ENCODE results near the gene PCED1B.
"Not testable (repeated sequence)": the region's sequence is repeated elsewhere in the genome, so short reads cannot be mapped to it uniquely, and the experiment has no call there.

The PCED1B gene

DNA sequence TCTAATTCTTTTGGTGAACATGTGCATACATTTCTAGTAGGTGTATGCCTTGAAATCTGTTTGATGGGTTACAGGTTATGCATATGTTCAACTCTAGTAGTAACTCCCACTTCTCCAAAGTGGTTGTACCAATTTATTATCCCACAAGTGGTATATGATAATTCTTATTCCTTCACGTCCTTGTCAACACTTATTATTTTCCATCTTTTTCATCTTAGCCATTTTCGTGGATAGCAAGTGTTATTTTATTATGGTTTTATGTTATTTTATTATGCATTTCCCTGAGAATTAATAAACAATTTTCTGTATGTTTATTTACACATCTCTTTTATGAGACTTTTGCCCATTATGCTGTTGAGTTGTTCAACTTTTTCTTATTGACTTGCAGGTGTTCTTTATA, 11.6 kb downstream of the PCED1B start:
- no peak for DNase-seq (ENCODE audit: low read depth)

DNA sequence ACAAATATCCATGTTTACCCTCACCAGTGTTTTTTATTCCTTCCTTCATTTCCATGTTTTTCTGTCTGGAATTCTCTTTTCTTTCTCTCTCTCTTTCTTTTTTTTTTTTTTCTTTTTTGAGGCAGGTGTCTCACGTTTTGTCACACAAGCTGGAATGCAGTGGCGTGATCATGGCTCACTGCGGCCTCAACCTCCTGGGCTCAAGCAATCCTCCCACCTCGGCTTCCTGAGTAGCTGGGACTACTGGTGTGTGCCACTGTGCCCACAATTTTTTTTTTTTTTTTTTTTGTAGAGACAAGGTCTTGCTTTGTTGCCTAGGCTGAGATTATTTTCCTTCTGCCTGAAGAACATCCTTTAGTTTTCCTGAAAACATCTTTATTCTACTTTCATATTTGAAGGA, 15.4 kb downstream of the PCED1B start:
- DNase-seq (ENCODE audit: low read depth), result no peak

DNA sequence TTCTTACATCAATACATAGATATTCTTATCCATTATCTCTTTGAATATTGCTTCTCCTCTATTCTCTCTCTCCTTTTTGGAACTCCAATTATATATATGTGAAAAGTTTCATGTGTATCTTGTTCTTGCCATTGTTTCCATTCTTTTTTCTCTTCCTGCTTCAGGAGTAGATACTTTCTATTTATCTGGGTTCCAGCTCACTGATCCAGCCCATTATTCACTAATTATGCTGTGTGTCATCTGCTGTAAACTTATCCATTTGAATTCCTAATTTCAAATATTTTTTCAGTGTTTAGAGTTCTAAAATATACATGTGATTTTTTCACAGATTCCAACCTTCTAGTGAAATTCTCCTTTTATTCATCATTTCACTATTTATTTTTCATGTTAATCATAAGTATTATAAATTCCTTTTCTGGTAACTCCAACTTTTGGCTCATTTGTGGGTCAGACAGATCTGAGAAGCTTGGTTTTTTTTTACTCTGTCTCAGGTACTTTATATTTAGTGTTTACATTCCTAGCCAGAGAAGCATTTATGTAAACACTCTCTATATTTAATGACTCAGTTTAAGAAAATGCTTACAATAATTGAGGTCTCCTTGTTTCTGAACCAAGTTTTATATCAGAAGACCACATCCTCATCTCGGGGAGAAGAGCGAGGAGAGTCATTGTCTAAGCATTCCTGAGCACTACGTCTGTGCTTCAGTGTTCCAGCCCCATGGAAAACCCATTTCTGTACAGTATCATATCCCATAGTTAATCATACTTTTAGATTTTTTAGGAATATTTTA, 16.2 kb downstream of the PCED1B start:
- no peak for DNase-seq (ENCODE audit: low read depth)

DNA sequence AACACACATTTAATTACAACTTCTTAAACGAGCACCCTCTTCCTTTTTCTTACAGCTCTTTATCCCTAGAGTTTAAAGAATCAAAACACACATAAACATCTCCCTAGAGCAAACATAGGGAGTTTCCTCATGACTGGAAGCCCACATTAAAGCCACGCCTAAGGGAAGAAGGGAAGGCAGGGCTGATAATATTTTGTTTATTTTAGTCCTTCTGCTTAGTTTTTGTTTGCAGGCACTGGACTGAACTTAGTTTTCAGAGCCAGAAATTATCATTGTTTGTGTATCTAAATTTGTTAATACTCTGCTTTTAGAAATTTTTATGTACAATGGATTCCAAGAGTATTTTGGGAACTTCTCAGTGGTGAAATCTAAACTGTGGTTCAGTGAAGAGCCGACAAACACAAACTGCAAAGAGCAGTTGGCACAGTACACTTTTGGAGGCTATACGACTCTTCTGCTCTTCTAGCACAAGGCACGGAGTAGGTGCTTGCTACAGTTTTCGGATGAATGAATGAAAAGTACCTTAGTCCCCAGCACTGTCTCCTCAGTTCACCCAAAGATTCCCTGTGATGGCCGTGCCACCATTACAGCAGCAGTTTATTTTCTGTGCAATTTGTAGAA, 18.0 kb downstream of the PCED1B start:
- DNase-seq (ENCODE audit: low read depth), result no peak

DNA sequence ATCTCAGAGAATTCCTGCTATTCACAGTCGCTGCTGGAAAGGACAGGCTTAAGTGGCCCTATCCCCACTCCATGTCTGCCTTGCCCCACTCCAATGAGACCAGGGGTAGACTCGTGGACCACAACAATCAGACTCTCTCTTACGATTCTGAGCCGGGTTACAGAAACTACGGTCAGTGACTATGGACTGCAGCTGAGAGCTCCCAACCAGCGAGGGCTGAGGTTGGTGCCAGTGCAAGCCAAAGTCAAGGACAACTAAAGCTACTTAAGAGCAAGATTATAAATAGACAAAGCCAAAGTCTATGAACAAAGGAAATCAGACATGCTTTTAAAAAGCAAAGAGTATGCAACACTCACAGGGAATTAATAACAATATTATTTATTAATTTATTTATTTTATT, 18.7 kb downstream of the PCED1B start:
- DNase-seq (ENCODE audit: low read depth), result no peak

DNA sequence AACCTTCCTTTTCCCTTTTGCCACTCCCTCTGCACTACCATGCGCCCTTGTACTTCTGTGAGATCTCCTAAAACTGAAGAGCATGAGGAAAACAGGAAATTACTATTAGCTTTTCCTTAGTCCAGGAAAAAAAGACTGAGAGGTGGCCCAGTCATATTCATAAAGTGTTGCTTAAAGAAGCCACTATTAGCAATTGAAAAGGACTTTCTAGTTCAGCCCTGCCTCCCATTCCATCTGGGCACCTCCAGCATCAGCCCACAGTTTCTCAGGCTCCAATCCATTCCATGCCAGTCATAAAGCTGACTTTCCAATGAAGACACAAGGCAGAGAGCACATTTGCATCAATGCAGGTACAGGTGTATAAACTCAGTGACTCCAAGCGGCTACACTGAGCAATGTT, 20.2 kb downstream of the PCED1B start:
- no peak for DNase-seq (ENCODE audit: low read depth)

DNA sequence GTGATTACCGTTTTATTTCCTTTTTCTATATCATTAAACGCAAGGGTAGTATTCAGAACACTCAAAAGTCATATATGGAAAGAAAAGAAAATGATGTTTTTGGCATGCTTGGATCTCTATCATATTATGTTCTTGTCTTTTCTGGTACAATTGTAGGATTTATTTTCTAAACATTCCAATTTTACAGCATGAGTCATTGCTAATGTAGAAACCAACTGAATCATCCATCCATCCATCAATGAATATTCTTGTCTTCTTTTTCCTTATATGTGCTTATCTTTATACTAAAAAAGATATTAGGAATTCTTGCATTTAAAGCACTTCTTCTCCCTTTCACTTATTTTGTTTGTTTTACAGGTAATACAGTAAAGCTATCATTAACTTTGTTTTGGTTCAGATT, 20.7 kb downstream of the PCED1B start:
- DNase-seq (ENCODE audit: low read depth), result no peak

DNA sequence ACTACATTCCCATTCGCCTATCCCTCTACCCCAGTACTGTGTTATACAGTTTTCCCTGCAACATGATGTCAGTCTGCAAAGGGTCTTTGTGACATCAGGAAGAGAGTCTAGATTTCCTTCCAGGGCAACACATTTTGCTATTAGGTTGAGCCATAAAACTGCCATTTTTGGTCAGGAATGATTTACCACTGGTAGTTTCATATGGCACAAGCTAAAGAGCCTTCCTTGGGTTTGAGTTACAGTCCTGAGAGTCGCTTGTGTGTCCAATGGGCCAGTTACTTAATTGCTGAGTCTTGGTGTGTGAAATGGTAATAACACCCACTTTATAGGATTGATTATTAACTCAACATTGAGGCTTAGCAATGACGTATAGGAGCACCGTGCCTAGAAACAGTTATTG, 23.0 kb downstream of the PCED1B start:
- no peak for DNase-seq (ENCODE audit: low read depth)

DNA sequence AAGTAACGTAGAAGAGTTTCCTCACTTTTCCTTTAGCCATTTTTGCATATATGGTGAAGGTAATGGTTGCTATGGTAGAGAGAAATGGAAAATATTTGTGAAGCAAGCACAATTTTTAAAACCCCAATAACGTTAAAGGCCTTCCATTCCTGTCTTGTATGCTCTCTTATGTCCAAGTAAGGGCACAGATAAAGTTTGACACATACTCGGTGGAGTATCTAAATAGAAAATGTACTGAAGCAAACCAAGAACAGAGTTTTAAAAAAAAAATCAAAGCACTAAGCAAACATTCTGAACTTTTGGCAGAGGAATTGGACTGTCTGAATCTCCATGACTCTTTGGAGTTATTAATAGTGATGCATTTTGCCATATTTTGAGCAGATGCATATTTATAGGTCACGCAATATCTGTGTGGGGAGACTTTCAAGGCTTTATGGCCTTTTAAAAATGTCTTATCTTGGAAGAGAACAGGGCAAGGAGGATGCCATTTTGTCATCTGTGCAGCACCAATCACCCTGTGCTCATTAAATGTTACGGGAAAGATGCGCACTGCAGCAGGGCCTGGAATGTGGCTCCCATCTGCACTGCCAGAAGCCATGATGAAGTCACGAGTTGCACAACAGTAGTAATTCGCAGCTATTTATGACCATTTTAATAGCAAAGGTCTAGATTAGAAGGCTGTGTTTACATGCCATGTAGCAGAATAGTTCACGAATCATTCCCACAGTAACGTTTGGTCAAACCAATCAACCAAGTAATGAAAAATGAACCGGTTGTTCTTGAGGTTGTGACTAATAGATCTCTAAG, 23.6 kb downstream of the PCED1B start:
- no peak for DNase-seq (ENCODE audit: low read depth)

DNA sequence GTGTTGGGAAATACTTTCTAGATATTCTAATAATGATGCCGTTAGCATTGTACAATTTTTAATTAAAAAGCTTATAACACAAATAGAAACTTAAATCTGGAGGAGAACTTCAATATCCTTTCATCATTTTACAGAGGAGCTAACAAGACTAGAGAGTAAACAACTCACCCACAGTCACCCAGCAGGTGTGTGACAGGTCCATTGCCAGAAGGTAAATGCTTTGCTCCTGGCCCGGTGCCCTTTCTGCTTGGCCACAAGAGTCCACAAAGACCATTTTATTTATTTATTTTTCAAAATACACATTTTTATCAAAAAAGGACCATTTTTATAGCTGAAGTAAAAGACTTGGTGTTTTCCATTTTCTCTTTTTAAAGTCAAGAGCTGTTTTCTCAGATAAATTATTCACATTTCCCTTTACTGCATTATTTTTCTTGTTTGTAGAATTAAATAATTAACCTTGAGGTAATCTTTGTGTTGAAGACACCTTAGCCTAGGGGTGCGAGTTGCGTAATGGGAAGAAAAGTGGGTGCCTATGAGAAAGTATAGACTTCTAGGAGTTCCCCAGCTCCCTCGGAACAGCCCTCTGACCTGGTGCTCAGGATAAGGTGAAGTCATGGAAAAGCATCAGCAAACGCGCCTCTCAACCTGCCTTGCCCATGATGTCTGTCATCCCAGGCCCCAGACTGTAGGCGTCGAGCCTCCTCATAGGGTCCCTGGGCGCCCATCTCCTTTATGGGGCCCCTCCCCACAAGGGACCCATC, 26.7 kb downstream of the PCED1B start:
- DNase-seq (ENCODE audit: low read depth), result no peak

DNA sequence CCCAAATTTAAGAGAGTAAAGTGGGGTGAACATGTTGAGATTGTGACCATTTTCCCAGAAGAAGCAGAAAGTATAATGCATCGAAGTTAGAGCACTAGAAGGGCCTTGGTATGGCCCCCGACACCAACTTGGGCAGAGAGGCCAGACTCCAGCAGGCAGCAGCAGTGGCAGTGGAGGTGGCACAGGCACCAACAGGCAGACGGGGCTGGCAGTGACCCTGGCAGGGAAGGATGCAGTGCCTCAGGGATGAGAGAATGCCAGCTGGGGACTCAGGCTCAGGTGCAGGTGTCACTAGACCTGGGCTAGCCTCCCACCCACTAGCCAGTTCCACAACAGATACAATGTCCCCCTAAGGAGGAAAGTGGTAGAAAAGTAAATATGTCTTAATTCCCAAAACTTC, 28.0 kb downstream of the PCED1B start:
- DNase-seq (ENCODE audit: low read depth), result no peak

DNA sequence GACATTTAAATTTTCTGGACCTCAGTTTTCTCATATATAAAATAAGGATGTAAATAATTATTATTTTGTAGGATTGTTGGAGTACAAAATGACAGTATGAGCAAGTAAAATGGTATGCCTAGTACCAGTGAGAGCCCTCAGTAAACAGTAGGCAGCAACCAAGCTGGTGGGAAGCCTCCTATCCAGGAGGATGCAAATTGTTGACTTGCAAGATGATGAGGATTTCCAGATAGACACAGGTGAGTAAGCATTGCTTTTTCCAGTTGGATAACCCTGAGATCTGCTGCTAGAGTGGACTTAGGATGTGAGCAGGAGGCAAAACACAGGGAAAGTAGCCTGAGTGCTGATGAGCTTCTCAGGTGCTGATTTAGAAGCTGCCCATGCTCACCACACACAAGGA, 28.5 kb downstream of the PCED1B start:
- no peak for DNase-seq (ENCODE audit: low read depth)

DNA sequence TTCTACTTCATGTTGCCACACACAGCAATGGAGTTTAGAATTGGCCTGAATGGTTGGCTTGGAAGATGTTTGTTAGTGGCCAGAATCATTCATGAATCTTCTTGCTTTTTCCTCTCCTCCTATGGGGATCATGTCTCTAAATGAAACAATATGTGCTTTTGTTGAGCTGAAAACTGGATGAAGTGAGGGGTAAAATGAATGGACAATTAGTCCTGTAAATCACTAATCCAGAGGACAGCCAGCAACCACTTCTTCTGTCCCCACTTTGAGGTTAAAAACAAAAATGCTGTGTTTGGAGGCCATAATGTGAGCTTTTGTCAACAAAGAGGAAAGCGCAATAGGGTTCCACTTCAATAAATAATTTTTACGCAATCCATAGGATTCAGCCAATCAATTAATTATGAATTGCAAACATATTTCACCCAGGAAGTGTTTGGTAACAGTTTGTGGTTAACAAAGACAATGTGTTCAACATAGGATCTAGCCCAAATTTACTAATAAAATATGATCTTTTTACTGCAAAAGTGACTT, 30.7 kb downstream of the PCED1B start:
- no peak for DNase-seq (ENCODE audit: low read depth)

DNA sequence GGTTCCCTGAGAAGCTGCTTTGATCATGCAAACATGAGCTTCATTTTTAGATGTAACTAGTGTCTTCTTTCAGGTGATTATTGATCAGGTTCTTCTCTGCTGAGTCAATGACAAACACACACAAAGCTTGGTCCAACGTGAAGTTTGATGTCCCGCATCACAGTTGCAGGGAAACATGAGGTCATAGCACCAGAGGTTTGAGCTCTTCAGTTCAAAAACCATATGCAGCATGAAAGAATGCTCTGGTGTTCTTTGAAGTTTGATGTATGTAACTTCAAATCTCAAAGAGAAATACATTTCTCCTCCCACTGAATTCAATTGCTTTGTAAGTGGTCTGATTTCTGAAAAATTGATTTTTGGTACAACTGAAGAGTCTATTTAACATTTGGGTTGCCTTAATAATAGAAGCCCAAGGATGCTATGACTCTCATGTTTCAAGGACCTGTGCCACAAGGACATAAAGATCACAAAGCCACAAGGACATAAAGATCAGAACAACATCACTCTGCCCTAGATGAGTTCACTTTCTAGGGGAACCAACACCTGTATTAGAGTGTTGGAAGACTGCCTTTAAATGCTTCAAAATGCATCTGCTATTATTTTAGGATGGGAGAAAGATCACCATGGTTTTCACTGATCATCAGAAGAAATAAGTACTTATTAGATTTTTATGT, 31.4 kb downstream of the PCED1B start:
- DNase-seq (ENCODE audit: low read depth), result no peak

DNA sequence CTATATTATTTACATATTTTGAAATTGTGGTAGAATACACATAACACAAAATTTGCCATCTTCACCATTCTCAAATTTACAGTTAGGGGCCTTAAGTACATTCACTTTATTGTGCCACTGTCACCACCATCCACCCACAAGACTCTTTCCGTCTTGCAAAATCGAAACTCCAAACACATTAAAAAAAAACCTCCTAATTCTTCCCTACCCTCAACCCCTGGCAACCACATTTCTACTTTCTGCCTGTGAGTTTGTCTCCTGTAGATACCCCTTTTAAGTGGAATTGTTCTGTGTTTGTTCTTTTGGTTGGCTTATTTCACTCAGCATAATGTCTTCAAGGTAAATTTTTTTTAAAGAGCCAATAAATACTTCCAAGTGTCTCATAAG, 32.0 kb downstream of the PCED1B start:
- DNase-seq (ENCODE audit: low read depth), result no peak

DNA sequence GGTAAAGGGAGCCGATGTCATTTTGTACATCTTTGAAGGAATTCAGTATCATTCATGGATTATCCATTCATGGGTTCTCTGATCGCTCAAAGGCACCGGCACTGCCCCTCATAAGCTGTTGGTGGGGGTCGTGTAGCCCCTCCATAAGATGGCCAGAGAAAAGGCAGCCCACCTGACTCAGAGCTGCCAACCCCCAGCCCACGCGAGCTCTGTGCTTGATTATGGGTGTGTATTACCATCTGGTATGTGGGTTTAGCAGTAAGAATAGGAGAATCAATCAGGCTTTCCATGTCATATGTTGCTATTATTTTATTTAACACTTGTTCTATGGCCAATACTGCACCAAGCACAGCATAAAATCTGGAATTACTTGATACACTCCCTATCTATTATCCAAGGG, 32.4 kb downstream of the PCED1B start:
- DNase-seq (ENCODE audit: low read depth), result no peak

DNA sequence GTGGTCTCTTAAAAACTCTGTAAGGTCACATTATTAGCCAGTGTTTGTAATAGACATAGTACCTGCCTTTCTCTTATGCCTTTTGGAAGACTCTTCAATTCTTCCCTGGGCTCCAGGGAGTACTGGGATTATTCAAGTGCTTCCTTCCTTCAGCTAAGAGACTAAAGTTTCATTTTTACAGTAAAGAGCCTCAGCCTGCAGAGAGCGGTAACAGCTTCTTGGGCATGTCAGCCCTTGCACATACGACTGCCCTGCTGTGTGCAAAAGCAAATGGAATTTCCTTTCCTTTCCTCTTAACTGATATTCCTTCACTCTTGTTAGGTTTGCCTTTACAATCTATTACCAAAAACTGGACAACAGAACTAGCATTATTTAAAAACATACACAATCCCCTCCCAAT, 33.3 kb downstream of the PCED1B start:
- DNase-seq (ENCODE audit: low read depth), result no peak

DNA sequence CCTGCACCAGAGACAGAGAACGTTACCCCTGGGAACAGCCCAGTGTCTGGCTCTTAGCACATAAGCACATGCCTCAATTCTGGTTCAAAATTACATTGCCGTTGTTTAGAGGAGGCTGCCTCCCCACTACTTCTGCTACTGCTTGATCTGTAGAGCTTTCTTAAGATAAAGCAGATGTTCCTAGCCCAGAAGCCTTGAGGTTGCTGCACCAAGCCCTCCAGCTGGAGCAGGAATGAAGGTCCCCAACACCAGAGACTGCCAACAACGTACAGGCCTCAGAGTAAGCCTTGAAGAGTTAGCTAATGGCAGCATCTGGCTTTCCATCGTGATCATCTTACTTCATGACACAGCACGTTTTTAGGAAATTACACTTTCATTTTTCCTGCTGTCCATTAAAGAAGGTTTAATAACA, 35.1 kb downstream of the PCED1B start:
- no peak for DNase-seq (ENCODE audit: low read depth)

DNA sequence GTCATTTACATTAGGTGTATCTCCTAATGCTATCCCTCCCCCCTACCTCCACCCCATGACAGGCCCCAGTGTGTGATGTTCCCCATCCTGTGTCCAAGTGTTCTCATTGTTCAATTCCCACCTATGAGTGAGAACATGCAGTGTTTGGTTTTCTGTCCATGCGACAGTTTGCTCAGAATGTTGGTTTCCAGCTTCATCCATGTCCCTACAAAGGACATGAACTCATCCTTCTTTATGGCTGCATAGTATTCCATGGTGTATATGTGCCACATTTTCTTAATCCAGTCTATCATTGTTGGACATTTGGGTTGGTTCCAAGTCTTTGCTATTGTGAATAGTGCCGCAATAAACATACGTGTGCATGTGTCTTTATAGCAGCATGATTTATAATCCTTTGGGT, 37.9 kb downstream of the PCED1B start:
- not testable (repeated sequence) for DNase-seq (ENCODE audit: low read depth)

DNA sequence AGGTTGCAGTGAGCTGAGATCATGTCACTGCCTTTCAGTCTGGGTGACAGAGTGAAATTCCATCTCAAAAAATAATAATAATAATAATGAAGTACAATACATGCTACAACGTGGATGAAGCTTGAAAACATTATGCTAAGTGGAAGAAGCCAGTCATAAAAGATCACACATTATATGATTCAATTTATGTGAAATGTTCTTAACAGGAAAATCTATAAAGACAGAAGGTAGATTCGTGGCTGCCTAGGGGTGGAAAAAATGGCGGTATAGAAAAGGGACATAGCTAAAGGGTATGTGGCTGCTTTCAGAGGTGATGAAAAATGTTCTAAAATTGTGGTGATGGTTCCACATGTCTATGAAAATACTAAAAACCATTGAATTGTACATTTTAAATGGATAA, 41.3 kb downstream of the PCED1B start:
- DNase-seq (ENCODE audit: low read depth), result no peak

DNA sequence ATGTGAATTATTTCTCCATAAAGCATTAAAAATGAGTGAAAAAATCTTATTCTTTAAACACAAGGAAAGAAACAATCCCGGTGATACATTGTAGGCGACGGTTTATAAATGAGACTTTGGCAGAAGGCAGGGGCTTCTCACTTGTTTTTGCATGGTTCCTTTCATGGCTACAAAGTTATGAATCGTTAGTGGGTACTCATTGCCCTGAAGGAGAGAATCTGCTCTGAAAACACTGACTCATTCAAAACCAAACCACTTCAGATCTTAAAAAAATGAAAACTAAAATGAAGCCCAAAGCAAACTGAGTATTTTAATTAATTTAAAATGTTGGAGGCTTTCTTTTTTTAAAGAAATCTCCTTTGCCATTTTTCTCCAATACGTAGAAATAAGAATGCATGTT, 41.7 kb downstream of the PCED1B start:
- DNase-seq (ENCODE audit: low read depth), result no peak

DNA sequence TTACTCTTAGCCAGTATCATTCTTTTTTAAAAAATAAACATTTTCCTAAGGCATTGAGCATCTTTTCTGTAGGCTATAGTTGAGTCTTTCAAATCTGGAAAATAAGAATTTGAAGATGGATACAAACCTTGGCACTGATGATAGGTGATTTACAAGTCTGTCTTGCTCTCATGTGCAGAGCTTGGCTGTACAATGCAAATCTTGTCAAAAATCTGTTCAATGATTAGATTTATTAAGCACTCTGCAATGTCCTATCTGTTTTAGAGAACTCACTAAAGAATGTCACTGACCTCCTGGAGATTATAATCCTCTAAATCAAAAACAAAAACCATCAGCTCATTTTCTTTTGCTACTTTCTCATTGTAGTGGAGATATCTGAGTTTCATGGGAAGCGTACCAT, 43.2 kb downstream of the PCED1B start:
- DNase-seq (ENCODE audit: low read depth), result no peak

All from stimulated activated CD8-positive, alpha-beta memory T cell treated with anti-CD3 and anti-CD28 coated beads, Interleukin-15, amount 100 ng/mL, for 1 hour (primary cell).